Neural progenitor cell (in vitro differentiated cells): ENCODE measurements around the gene APC.

Source experiments
- EZH2phosphoT487 ChIP-seq: fragments of 200-600 bp; sonication (generic); IDR thresholded peaks from 2 replicates; pipeline ENCODE4 v1.6.1; 2017; ENCODE audit warnings: antibody characterized with exemption
- TF ChIP-seq, protein P1 (sequence below): fragments of 200-600 bp; sonication (generic); IDR thresholded peaks from 2 replicates; pipeline ENCODE4 v1.5.1; 2017; ENCODE audit warnings: antibody characterized with exemption, mild to moderate bottlenecking

DNA sequence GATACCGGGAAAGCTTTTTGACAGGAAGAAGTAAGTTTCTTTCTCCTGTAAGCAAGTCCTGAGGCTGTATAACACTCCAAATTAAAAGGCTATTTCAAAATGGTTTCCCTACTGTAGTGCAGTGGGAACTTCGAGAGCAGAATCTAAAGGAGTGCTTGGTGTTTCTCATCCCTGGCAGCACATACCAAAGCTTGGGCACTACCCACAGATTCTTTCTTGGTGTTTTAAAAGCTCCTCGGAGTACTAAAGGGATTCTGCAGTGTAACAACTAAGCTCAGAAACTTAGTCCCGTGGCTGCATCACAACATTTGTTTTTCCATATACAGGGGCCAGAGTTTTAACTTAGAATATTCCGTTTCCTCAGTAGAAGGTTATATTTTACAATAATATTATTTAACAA is 5.6 kb upstream of the APC start:
- TF ChIP-seq, protein P1, sequence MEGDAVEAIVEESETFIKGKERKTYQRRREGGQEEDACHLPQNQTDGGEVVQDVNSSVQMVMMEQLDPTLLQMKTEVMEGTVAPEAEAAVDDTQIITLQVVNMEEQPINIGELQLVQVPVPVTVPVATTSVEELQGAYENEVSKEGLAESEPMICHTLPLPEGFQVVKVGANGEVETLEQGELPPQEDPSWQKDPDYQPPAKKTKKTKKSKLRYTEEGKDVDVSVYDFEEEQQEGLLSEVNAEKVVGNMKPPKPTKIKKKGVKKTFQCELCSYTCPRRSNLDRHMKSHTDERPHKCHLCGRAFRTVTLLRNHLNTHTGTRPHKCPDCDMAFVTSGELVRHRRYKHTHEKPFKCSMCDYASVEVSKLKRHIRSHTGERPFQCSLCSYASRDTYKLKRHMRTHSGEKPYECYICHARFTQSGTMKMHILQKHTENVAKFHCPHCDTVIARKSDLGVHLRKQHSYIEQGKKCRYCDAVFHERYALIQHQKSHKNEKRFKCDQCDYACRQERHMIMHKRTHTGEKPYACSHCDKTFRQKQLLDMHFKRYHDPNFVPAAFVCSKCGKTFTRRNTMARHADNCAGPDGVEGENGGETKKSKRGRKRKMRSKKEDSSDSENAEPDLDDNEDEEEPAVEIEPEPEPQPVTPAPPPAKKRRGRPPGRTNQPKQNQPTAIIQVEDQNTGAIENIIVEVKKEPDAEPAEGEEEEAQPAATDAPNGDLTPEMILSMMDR, result no peak
- no peak for TF ChIP-seq EZH2phosphoT487
